Lower leg skin (tissue), 4 donors: ENCODE data around the gene TNN. TPM values are rescaled to one million over a fixed set of nuclear protein-coding genes. Genes with fewer than 3 reads are reported as not detected.

Experiments used
- DNase-seq, 2 donors: peaks; one replicate each; pipeline ENCODE4 v3.0.0-alpha.2; 2019; ENCODE audit warnings: low spot score in 2 of 2
- H3K4me3 ChIP-seq: fragments of 200-600 bp; sonication (generic); 2 replicates; pipeline ENCODE4 v1.5.1; 2017; ENCODE audit warnings: mild to moderate bottlenecking, low read depth; ENCODE audit not compliant: poor library complexity, severe bottlenecking
- CTCF ChIP-seq, 3 donors: fragments of 450-650 bp; IDR thresholded peaks; one replicate each; pipeline ENCODE4 v1.5.1; 2016; ENCODE audit warnings: antibody characterized with exemption in 3 of 3, mild to moderate bottlenecking in 3 of 3, moderate library complexity in 2 of 3
- POLR2A ChIP-seq, 2 donors: fragments of 450-650 bp; IDR thresholded peaks; one replicate each; pipeline ENCODE4 v1.6.1; 2016 to 2017; ENCODE audit warnings: antibody characterized with exemption in 2 of 2, mild to moderate bottlenecking in 1 of 2, moderate library complexity in 1 of 2
- WGBS, 2 donors: methylation state at CpG; one replicate each; pipeline ENCODE4 v1.1.5; 2018; 5-methylcytosine and 5-hydroxymethylcytosine counted together
- intact Hi-C: fragments of 100-400 bp; cut with DNase I; formaldehyde crosslinking; loops from one replicate; pipeline ENCODE4 v1.15.0; 2023; ENCODE audit warnings: low total_unique reads
- total RNA-seq, 4 donors: library from RNA; depleted of rRNA; stranded (reverse); fragments of >200 nt; gene quantifications; one replicate each; pipeline ENCODE4 v1.1.0, GENCODE V29; 2016

TNN gene
- total RNA-seq, 4 donors from 2014 or later, result 0.30 to 2.5 (median 0.84) TPM

GRCh38 chr1:175146529-175147213 lies 79.0 kb downstream of the TNN start:
- WGBS, 2 donors, result 37 to 38% methylated on average over 21 of the region's 21 CpGs
- peak; percentile 40 to 93 for DNase-seq

GRCh38 chr1:175147569-175147968 lies 79.9 kb downstream of the TNN start:
- no peak overlapping the region for H3K4me3 ChIP-seq
- 93 to 95% methylated on average over 5 of the region's 5 CpGs for WGBS, 2 donors

More at GRCh38 chr1:175146529-175147213, 79.0 kb downstream of the TNN start:
- TF ChIP-seq POLR2A (IDR thresholded peaks at IDR 0.05) (no peak), CTCF (IDR thresholded peaks at IDR 0.05) (no peak)
- H3K4me3 ChIP-seq, result no peak overlapping the region
- intact Hi-C loops, result no loop called here

GRCh38 chr1:175148068-175148467 lies 80.4 kb downstream of the TNN start:
- DNase-seq, result no peak
- WGBS, 2 donors, result 80 to 83% methylated on average over 7 of the region's 7 CpGs
- no peak overlapping the region for H3K4me3 ChIP-seq
- no peak for TF ChIP-seq CTCF (IDR thresholded peaks at IDR 0.05)
- TF ChIP-seq POLR2A (IDR thresholded peaks at IDR 0.05), result no peak
- intact Hi-C loops, result no loop called here

More at GRCh38 chr1:175147569-175147968, 79.9 kb downstream of the TNN start:
- intact Hi-C loops, result no loop called here
- no peak for TF ChIP-seq CTCF (IDR thresholded peaks at IDR 0.05)
- no peak for DNase-seq

- H3K4me3 ChIP-seq, result no peak overlapping the region
- 63 to 69% methylated on average over 9 of the region's 9 CpGs for WGBS, 2 donors
- no peak for DNase-seq
- TF ChIP-seq CTCF (IDR thresholded peaks at IDR 0.05) (no peak), POLR2A (IDR thresholded peaks at IDR 0.05) (no peak)
- intact Hi-C loops, result loop anchor here (10.0 kb wide), 1 partner anchor 74 kb away; no protein-coding TSS in a partner anchor
Measured at GRCh38 chr1:175150596-175151319, 83.1 kb downstream of the TNN start.

- DNase-seq, result peak; percentile 36 to 92
- TF ChIP-seq CTCF (IDR thresholded peaks at IDR 0.05), result peak in 1 of 3 donors; percentile 81
- TF ChIP-seq POLR2A (IDR thresholded peaks at IDR 0.05), result no peak
- intact Hi-C loops, result loop anchor here (10.0 kb wide), 1 partner anchor 73 kb away; no protein-coding TSS in a partner anchor
- WGBS, 2 donors, result 10 to 12% methylated on average over 15 of the region's 15 CpGs
- H3K4me3 ChIP-seq, result no peak overlapping the region
Measured at GRCh38 chr1:175152006-175152652, 84.5 kb downstream of the TNN start.
